ENCODE data around the gene LOX. TPM values are rescaled to one million over a fixed set of nuclear protein-coding genes. Genes with fewer than 3 reads are reported as not detected.

The LOX gene
- total RNA-seq, 1 experiment from 2014 or later, result 0.79 TPM

DNA sequence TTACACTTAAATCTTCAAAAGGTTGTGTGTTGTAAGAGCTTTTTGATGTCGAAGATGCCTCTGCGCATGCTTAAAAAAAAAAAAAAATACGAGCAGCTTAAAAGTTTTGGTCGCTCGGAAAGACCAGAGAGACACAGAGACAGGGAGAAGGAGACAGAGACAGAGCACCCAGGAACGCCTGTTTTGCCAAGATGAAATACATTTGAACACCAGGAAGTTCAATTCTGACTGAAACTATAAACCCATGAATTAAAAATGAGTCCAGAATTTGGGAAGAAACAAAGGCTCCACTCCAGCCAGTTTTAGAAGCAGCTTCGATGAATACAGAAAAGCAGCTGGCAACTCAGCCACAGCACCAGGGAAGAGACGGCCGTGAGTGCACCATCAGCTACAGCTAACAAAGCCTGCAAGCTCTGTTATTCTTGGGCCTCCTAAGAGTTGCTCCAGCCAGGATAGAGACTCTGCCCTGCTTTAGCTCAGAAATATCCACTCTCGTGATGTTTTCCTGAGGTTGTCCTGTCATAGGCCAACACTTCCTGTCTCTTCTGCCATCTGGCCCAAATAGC lies 48.8 kb upstream of the LOX start:
- no peaks in the 10 kb centered on the region for H3K27me3 ChIP-seq (ENCODE audit: insufficient read depth, low read length)
- peaks cover 13 to 14% of the 10 kb centered on the region in 2 experiments for H3K4me1 Mint-ChIP-seq
- H2AFZ ChIP-seq (ENCODE audit: low read length), result no peak overlapping the region
- H2BK12ac ChIP-seq (ENCODE audit: insufficient read length, low read depth, low read length), result no peak overlapping the region
- no peak overlapping the region for H3K14ac ChIP-seq (ENCODE audit: insufficient read depth, low read length)
- no peak overlapping the region for H2BK120ac ChIP-seq (ENCODE audit: low read depth, low read length, poor library complexity, severe bottlenecking)
- H3K4me1 ChIP-seq (ENCODE audit: insufficient read depth, low read length), result no peaks in the 10 kb centered on the region; the same call in 1 of the 2 replicates
- no peak overlapping the region for H4K8ac ChIP-seq (replicated peaks; ENCODE audit: insufficient read length, low read depth, low read length)
- no peak overlapping the region for H3K4ac ChIP-seq (ENCODE audit: low read depth, low read length)
- no peak overlapping the region for H4K91ac ChIP-seq (ENCODE audit: insufficient read length, low read depth, low read length)
- no peak overlapping the region for H2BK15ac ChIP-seq (ENCODE audit: low read depth, low read length)
- H4K20me1 ChIP-seq (ENCODE audit: control insufficient read depth, insufficient read depth, insufficient read length), result no peaks in the 10 kb centered on the region
- peak overlapping the region; percentile 67 for H3K18ac ChIP-seq (ENCODE audit: insufficient read length, low read depth, low read length)
- no peaks in the 10 kb centered on the region for H3K79me1 ChIP-seq (ENCODE audit: insufficient read depth, low read depth, low read length, poor library complexity, severe bottlenecking)
- H3K36me3 Mint-ChIP-seq (ENCODE audit: insufficient read depth in 1 of 3, low read depth in 3 of 3), result no peaks in the 10 kb centered on the region
- H2BK5ac ChIP-seq (ENCODE audit: insufficient read length, low read length), result no peak overlapping the region
- H3K27me3 Mint-ChIP-seq (ENCODE audit: low read depth), result no peaks in the 10 kb centered on the region
- no peak overlapping the region for H3K27ac ChIP-seq (ENCODE audit: insufficient read length, low read depth, low read length)
- H3K27ac Mint-ChIP-seq, result no peak overlapping the region
- H4K5ac ChIP-seq (ENCODE audit: insufficient read length, low read depth, low read length), result no peak overlapping the region
- H3T11ph ChIP-seq (ENCODE audit: low read length), result no peak overlapping the region
- no CpG with 5 or more reads among the region's 10 CpGs for WGBS (ENCODE audit: extremely low coverage, insufficient read length, low lambda C conversion rate)
- no peak overlapping the region for H2AK5ac ChIP-seq (ENCODE audit: insufficient read length, low read length)
- H3K9me3 ChIP-seq (ENCODE audit: control insufficient read depth, low read depth, low read length), result no peaks in the 10 kb centered on the region
- TF ChIP-seq CTCF (conservative IDR thresholded peaks at IDR 0.05), result no peak
- DNase-seq, result no peak
- no peak overlapping the region for H2BK20ac ChIP-seq (ENCODE audit: low read depth, low read length, poor library complexity, severe bottlenecking)
- H3K9me3 Mint-ChIP-seq, result no peaks in the 10 kb centered on the region
- no peak overlapping the region for H3K23ac ChIP-seq (ENCODE audit: insufficient read length, low read depth, low read length)
- no peak overlapping the region for H3K56ac ChIP-seq (ENCODE audit: insufficient read length, low read depth, low read length)
- no peaks in the 10 kb centered on the region for H3K23me2 ChIP-seq (ENCODE audit: insufficient read length, low read depth, low read length, poor library complexity, severe bottlenecking)
- H3K4me2 ChIP-seq (ENCODE audit: insufficient read depth, insufficient read length, low read length), result no peak overlapping the region
- no peaks in the 10 kb centered on the region for H3K79me2 ChIP-seq (ENCODE audit: insufficient read depth, low read length)
- no peak overlapping the region for H3K4me3 Mint-ChIP-seq
- no peak overlapping the region for H3K9ac ChIP-seq (ENCODE audit: extremely low read depth, insufficient read length, low read length)
